ENCODE results near the gene RABL6. TPM values are rescaled to one million over a fixed set of nuclear protein-coding genes. Genes with fewer than 3 reads are reported as not detected.

The RABL6 gene
- 69.3 and 72.9 TPM in 2 replicates for total RNA-seq

GRCh38 chr9:136807281-136808074 lies at the start of gene RABL6:
Gene RABL6, plus strand, starts transcription at chr9:136807948. Its CDS starts 249 bp downstream, at chr9:136808197.

GRCh38 chr9:136764301-136764891 lies 43.4 kb upstream of the RABL6 start, which contains the start of gene LCN15:
Gene LCN15, minus strand, starts transcription at chr9:136764518. Its CDS starts 30 bp downstream, at chr9:136764488.

GRCh38 chr9:136790640-136791515 lies 16.9 kb upstream of the RABL6 start, which contains the start of gene TMEM141:
Gene TMEM141, plus strand, starts transcription at chr9:136791344. Its CDS starts 27 bp downstream, at chr9:136791371.

GRCh38 chr9:136796238-136796774 lies 11.4 kb upstream of the RABL6 start, which contains the start of gene CCDC183:
Gene CCDC183, plus strand, starts transcription at chr9:136796338. Its CDS starts 60 bp downstream, at chr9:136796398.

GRCh38 chr9:136842380-136842948 lies 34.7 kb downstream of the RABL6 start, which contains the start of gene AJM1:
Gene AJM1, plus strand, starts transcription at chr9:136842478. Its CDS starts 1,937 bp downstream, at chr9:136844415.

GRCh38 chr9:136849038-136849959 lies 41.6 kb downstream of the RABL6 start, which contains the start of gene PHPT1:
Gene PHPT1, plus strand, starts transcription at chr9:136849409. Its CDS starts 22 bp downstream, at chr9:136849431.

GRCh38 chr9:136851941-136852663 lies 44.4 kb downstream of the RABL6 start, which contains the start of gene MAMDC4:
Gene MAMDC4, plus strand, starts transcription at chr9:136852346. Its CDS starts 71 bp downstream, at chr9:136852417.

GRCh38 chr9:136885950-136886578 lies 78.3 kb downstream of the RABL6 start, which contains the start of gene TRAF2:
Gene TRAF2, plus strand, starts transcription at chr9:136886516. Its CDS starts 12,225 bp downstream, at chr9:136898741.

Other genes with a start within 250 kb of the RABL6 start
- gene EGFL7, start 145.0 kb upstream of the RABL6 start, total RNA-seq: 44.8 and 72.6 TPM in 2 replicates
- gene AGPAT2, start 120.5 kb upstream of the RABL6 start, total RNA-seq: 36.3 and 44.7 TPM in 2 replicates
- gene DIPK1B, start 95.4 kb upstream of the RABL6 start, total RNA-seq: 5.3 and 16.5 TPM in 2 replicates
- not detected in 2 replicates for gene LCN10, start 65.0 kb upstream of the RABL6 start, total RNA-seq
- not detected in 2 replicates for gene LCN6, start 59.4 kb upstream of the RABL6 start, total RNA-seq
- gene LCN8, start 49.7 kb upstream of the RABL6 start, total RNA-seq: not detected in 2 replicates
- not detected in 2 replicates for gene LCN15, start 43.4 kb upstream of the RABL6 start, total RNA-seq
- gene TMEM141, start 16.6 kb upstream of the RABL6 start, total RNA-seq: 86.8 and 179 TPM in 2 replicates
- 0.35 TPM in 1 of 2 replicates, not detected in the other for gene CCDC183, start 11.6 kb upstream of the RABL6 start, total RNA-seq
- gene AJM1, start 34.5 kb downstream of the RABL6 start, total RNA-seq: 2.0 TPM in 2 replicates
- gene PHPT1, start 41.5 kb downstream of the RABL6 start, total RNA-seq: 83.2 and 140 TPM in 2 replicates
- 0.77 and 1.8 TPM in 2 replicates for gene MAMDC4, start 44.4 kb downstream of the RABL6 start, total RNA-seq
- 303 and 404 TPM in 2 replicates for gene EDF1, start 58.4 kb downstream of the RABL6 start, total RNA-seq
- gene TRAF2, start 78.6 kb downstream of the RABL6 start, total RNA-seq: 3.4 and 4.9 TPM in 2 replicates
- gene FBXW5, start 136.8 kb downstream of the RABL6 start, total RNA-seq: 152 and 153 TPM in 2 replicates
- not detected in 2 replicates for gene C8G, start 137.3 kb downstream of the RABL6 start, total RNA-seq
- not detected in 2 replicates for gene LCN12, start 144.3 kb downstream of the RABL6 start, total RNA-seq
- gene PTGDS, start 169.6 kb downstream of the RABL6 start, total RNA-seq: 304 and 428 TPM in 2 replicates
- gene LCNL1, start 175.0 kb downstream of the RABL6 start, total RNA-seq: 1.4 and 2.2 TPM in 2 replicates
- gene PAXX, start 184.5 kb downstream of the RABL6 start, total RNA-seq: 36.9 and 65.2 TPM in 2 replicates
- 11.9 and 74.5 TPM in 2 replicates for gene CLIC3, start 188.6 kb downstream of the RABL6 start, total RNA-seq
- gene ABCA2, start 220.3 kb downstream of the RABL6 start, total RNA-seq: 14.5 and 18.3 TPM in 2 replicates
- not detected in 2 replicates for gene FUT7, start 224.1 kb downstream of the RABL6 start, total RNA-seq
- 54.4 and 67.6 TPM in 2 replicates for gene NPDC1, start 238.2 kb downstream of the RABL6 start, total RNA-seq
- 0.09 and 0.12 TPM in 2 replicates for gene ENTPD2, start 246.1 kb downstream of the RABL6 start, total RNA-seq

All from pericardium fibroblast (primary cell).